ENCODE results near the gene ADCYAP1R1.

ADCYAP1R1 gene

GRCh38 chr7:31062746-31063435, 10.8 kb downstream of the ADCYAP1R1 start:
- Histone ChIP-seq H3K4me3 (IDR thresholded peaks at IDR 0.05; ENCODE audit: insufficient read depth, low read depth, low read length) (no peak overlapping the region), H3K9ac (no peak overlapping the region), H3K27me3 (ENCODE audit: insufficient read depth, low read depth) (no peaks in the 10 kb centered on the region), H3K4me1 (ENCODE audit: low read depth, poor library complexity, severe bottlenecking) (no peaks in the 10 kb centered on the region), H3K27ac (no peak overlapping the region), H3K79me2 (ENCODE audit: insufficient read depth, low read depth) (no peaks in the 10 kb centered on the region), H3K36me3 (ENCODE audit: insufficient read depth) (no peaks in the 10 kb centered on the region), H2AFZ (ENCODE audit: low read depth) (no peak overlapping the region), H3K4me2 (no peak overlapping the region), H4K20me1 (ENCODE audit: insufficient read depth) (no peaks in the 10 kb centered on the region)
- TF ChIP-seq, protein P1, sequence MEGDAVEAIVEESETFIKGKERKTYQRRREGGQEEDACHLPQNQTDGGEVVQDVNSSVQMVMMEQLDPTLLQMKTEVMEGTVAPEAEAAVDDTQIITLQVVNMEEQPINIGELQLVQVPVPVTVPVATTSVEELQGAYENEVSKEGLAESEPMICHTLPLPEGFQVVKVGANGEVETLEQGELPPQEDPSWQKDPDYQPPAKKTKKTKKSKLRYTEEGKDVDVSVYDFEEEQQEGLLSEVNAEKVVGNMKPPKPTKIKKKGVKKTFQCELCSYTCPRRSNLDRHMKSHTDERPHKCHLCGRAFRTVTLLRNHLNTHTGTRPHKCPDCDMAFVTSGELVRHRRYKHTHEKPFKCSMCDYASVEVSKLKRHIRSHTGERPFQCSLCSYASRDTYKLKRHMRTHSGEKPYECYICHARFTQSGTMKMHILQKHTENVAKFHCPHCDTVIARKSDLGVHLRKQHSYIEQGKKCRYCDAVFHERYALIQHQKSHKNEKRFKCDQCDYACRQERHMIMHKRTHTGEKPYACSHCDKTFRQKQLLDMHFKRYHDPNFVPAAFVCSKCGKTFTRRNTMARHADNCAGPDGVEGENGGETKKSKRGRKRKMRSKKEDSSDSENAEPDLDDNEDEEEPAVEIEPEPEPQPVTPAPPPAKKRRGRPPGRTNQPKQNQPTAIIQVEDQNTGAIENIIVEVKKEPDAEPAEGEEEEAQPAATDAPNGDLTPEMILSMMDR (conservative IDR thresholded peaks at IDR 0.05; ENCODE audit: low read depth, low read length), result no peak

DNA sequence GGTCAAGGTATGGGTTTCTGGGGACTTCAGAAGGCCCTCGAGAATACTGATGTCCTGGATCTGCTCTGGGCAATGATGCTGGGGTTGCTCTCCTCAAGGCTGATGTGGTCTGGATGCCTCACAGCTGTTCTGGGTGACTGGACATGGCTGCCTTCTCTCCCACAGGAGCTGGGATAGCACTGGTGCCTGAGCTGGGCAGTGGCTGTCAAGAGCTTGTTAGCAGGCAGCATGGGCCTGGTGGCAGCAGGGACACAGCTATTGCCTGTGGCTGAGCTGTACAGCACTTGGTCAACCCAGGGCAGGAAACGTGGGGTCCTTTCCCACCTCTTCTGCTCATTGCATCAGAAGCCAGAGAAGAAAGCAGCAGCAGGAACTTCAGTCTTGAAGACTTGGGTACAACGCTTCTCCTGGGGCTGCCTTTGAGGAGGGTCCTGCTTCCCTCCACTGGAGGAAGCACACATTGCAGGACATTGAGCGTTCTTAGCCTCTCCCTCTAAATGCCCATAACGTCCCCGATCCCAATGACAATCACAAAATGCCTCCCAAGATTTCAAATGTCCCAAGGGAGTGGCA, 13.0 kb downstream of the ADCYAP1R1 start:
- TF ChIP-seq, protein P1 (conservative IDR thresholded peaks at IDR 0.05; ENCODE audit: low read depth, low read length), result no peak
- Histone ChIP-seq H4K20me1 (ENCODE audit: insufficient read depth) (no peaks in the 10 kb centered on the region), H3K27ac (no peak overlapping the region), H3K4me3 (IDR thresholded peaks at IDR 0.05; ENCODE audit: insufficient read depth, low read depth, low read length) (no peak overlapping the region), H3K9ac (no peak overlapping the region), H3K27me3 (ENCODE audit: insufficient read depth, low read depth) (no peaks in the 10 kb centered on the region), H3K79me2 (ENCODE audit: insufficient read depth, low read depth) (no peaks in the 10 kb centered on the region), H3K36me3 (ENCODE audit: insufficient read depth) (no peaks in the 10 kb centered on the region), H2AFZ (ENCODE audit: low read depth) (no peak overlapping the region), H3K4me1 (ENCODE audit: low read depth, poor library complexity, severe bottlenecking) (no peaks in the 10 kb centered on the region), H3K4me2 (no peak overlapping the region)

DNA sequence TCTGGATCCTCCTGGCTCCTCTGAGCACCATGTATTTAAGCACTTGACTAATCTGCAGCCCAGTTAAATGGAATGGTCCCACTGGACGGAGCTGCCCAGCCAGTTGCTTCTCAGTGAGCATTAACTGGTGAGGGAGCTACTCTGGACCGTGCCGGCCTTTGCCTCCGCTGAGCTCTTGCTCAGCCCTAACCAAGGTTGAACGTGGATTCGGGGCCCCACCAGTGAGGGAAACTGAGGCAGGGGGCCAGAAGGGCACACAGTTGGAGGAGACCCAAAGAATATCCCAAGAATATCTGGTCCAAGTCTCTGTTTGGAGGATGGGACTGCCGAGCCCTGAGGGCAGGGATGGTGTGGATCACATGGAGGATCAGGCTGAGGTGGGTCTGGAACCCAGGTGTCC, 13.7 kb downstream of the ADCYAP1R1 start:
- H3K4me3 ChIP-seq (IDR thresholded peaks at IDR 0.05; ENCODE audit: insufficient read depth, low read depth, low read length), result no peak overlapping the region
- H3K27me3 ChIP-seq (ENCODE audit: insufficient read depth, low read depth), result no peaks in the 10 kb centered on the region
- no peak overlapping the region for H2AFZ ChIP-seq (ENCODE audit: low read depth)
- no peak overlapping the region for H3K27ac ChIP-seq
- H3K9ac ChIP-seq, result no peak overlapping the region
- no peaks in the 10 kb centered on the region for H3K79me2 ChIP-seq (ENCODE audit: insufficient read depth, low read depth)
- H4K20me1 ChIP-seq (ENCODE audit: insufficient read depth), result no peaks in the 10 kb centered on the region
- no peak overlapping the region for H3K4me2 ChIP-seq
- no peaks in the 10 kb centered on the region for H3K36me3 ChIP-seq (ENCODE audit: insufficient read depth)
- TF ChIP-seq, protein P1 (conservative IDR thresholded peaks at IDR 0.05; ENCODE audit: low read depth, low read length), result no peak
- H3K4me1 ChIP-seq (ENCODE audit: low read depth, poor library complexity, severe bottlenecking), result no peaks in the 10 kb centered on the region

- TF ChIP-seq, protein P1 (conservative IDR thresholded peaks at IDR 0.05; ENCODE audit: low read depth, low read length), result no peak
- Histone ChIP-seq H4K20me1 (ENCODE audit: insufficient read depth) (no peaks in the 10 kb centered on the region), H2AFZ (ENCODE audit: low read depth) (no peak overlapping the region)
These were observed 14.5 kb downstream of the ADCYAP1R1 start for GRCh38 chr7:31066516-31067130.

More at GRCh38 chr7:31066516-31067130, 14.5 kb downstream of the ADCYAP1R1 start:
- Histone ChIP-seq H3K27ac (no peak overlapping the region), H3K27me3 (ENCODE audit: insufficient read depth, low read depth) (no peaks in the 10 kb centered on the region), H3K36me3 (ENCODE audit: insufficient read depth) (no peaks in the 10 kb centered on the region), H3K9ac (no peak overlapping the region), H3K4me3 (IDR thresholded peaks at IDR 0.05; ENCODE audit: insufficient read depth, low read depth, low read length) (no peak overlapping the region), H3K4me1 (ENCODE audit: low read depth, poor library complexity, severe bottlenecking) (no peaks in the 10 kb centered on the region), H3K79me2 (ENCODE audit: insufficient read depth, low read depth) (no peaks in the 10 kb centered on the region), H3K4me2 (no peak overlapping the region)
